Fibroblast of lung (primary cell): ENCODE measurements around the gene ILDR1. TPM values are rescaled to one million over a fixed set of nuclear protein-coding genes. Genes with fewer than 3 reads are reported as not detected.
A peak's percentile ranks its signal among the peaks of the same experiment; 100 is the strongest.

Experiments used
- DNase-seq, 2 donors: peaks; one replicate each; pipeline versions ENCODE4 v3.0.0 to v3.0.0-alpha.2; 2010; ENCODE audit warnings: low read depth in 2 of 2
- H2AFZ ChIP-seq: 2 replicates; pipeline ENCODE4 v1.5.1; 2012; ENCODE audit warnings: low read length, control low read depth, inconsistent platforms
- H3K27ac ChIP-seq: 2 replicates; pipeline ENCODE4 v1.5.1; 2011; ENCODE audit warnings: low read length, control low read depth; ENCODE audit not compliant: insufficient read depth
- H3K27me3 ChIP-seq: 2 replicates; pipeline ENCODE4 v1.5.1; 2011; ENCODE audit warnings: mild to moderate bottlenecking, low read length; ENCODE audit not compliant: control insufficient read depth, insufficient read depth
- H3K36me3 ChIP-seq: 2 replicates; pipeline ENCODE4 v1.5.1; 2011; ENCODE audit warnings: low read length; ENCODE audit not compliant: control insufficient read depth, insufficient read depth
- H3K4me1 ChIP-seq: 2 replicates; pipeline ENCODE4 v1.5.1; 2011; ENCODE audit warnings: low read length; ENCODE audit not compliant: control insufficient read depth, insufficient read depth; ENCODE audit errors: extremely low read depth
- H3K4me2 ChIP-seq: 2 replicates; pipeline ENCODE4 v1.5.1; 2011; ENCODE audit warnings: low read length, control low read depth; ENCODE audit not compliant: insufficient read depth; ENCODE audit errors: extremely low read depth
- H3K4me3 ChIP-seq, 4 experiments: fragments of 200-600 bp in 1 of 4; sonication (generic) in 1 of 4; replicated peaks in 1 of 4; 2 replicates each; pipeline ENCODE4 v1.5.1; 2011 to 2016; ENCODE audit warnings: low read length in 4 of 4, low read depth in 3 of 4, mild to moderate bottlenecking in 3 of 4, control low read depth in 2 of 4, inconsistent platforms in 1 of 4, mixed read lengths in 1 of 4; ENCODE audit not compliant: insufficient read depth in 1 of 4; ENCODE audit errors: control extremely low read depth in 1 of 4
- H3K79me2 ChIP-seq: 2 replicates; pipeline ENCODE4 v1.5.1; 2012; ENCODE audit warnings: mild to moderate bottlenecking, low read length, inconsistent platforms; ENCODE audit not compliant: control insufficient read depth, insufficient read depth
- H3K9ac ChIP-seq: 2 replicates; pipeline ENCODE4 v1.5.1; 2011; ENCODE audit warnings: mild to moderate bottlenecking, low read length, control low read depth; ENCODE audit not compliant: insufficient read depth
- H3K9me3 ChIP-seq: 2 replicates; pipeline ENCODE4 v1.5.1; 2012; ENCODE audit warnings: low read depth, low read length; ENCODE audit not compliant: control insufficient read depth, insufficient read depth
- H4K20me1 ChIP-seq: 2 replicates; pipeline ENCODE4 v1.5.1; 2011; ENCODE audit warnings: low read length; ENCODE audit not compliant: control insufficient read depth, insufficient read depth; ENCODE audit errors: extremely low read depth
- EZH2 ChIP-seq: IDR thresholded peaks from 2 replicates; pipeline ENCODE4 v1.5.1; 2012; ENCODE audit warnings: low read length, control low read depth, mild to moderate bottlenecking; ENCODE audit errors: missing control alignments
- polyA plus RNA-seq, 2 donors: library from polyadenylated mRNA; depleted of rRNA in 1 of 2; stranded (reverse) in 1 of 2; unstranded in 1 of 2; fragments of >200 nt; gene quantifications; 2 replicates each; pipeline ENCODE4 v1.2.1, GENCODE V29; 2011 to 2012; ENCODE audit warnings: missing spikeins in 1 of 2
- total RNA-seq: library from RNA; depleted of rRNA; stranded (reverse); fragments of >200 nt; gene quantifications from 2 replicates; pipeline ENCODE4 v1.2.1, GENCODE V29; 2014
- TF ChIP-seq, protein P1 (sequence below), 2 donors: IDR thresholded peaks in 1 of 2; conservative IDR thresholded peaks in 1 of 2; 1 replicate in 1 of 2; 2 replicates in 1 of 2; pipeline ENCODE4 v1.5.1; 2011 to 2012; ENCODE audit warnings: low read length in 2 of 2, control low read depth in 1 of 2, inconsistent platforms in 1 of 2, low read depth in 1 of 2, mild to moderate bottlenecking in 1 of 2

Gene ILDR1
- total and polyA plus RNA-seq, 2 donors (not counting 1 experiment from before 2014, with no cell fraction given): not detected

DNA sequence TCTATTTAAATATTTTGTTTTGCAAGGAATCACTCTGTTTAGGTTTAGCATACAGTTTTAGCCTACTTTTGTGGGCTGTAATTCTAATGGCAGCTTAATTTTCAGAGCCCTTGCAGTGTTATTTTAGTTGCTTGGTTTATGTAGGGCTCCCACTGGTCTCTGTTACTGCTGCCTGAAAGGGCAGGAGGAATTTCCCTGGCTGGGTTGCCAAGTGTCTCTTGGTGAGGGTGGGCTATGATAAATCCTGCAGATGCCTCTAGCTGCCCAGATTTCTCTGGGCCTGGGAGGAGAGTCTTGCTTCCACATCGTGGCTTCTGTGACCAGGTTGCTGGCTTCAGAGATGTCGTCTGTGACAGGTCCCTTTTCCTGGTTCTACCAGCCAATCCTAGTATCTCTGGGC is 36.2 kb downstream of the ILDR1 start:
- no peak overlapping the region for H3K27ac ChIP-seq
- no peak overlapping the region for H3K9ac ChIP-seq
- H3K4me3 ChIP-seq: no peak overlapping the region
- H3K4me2 ChIP-seq: no peak overlapping the region
- H2AFZ ChIP-seq: no peak overlapping the region
- no peak for TF ChIP-seq EZH2
- TF ChIP-seq, protein P1, sequence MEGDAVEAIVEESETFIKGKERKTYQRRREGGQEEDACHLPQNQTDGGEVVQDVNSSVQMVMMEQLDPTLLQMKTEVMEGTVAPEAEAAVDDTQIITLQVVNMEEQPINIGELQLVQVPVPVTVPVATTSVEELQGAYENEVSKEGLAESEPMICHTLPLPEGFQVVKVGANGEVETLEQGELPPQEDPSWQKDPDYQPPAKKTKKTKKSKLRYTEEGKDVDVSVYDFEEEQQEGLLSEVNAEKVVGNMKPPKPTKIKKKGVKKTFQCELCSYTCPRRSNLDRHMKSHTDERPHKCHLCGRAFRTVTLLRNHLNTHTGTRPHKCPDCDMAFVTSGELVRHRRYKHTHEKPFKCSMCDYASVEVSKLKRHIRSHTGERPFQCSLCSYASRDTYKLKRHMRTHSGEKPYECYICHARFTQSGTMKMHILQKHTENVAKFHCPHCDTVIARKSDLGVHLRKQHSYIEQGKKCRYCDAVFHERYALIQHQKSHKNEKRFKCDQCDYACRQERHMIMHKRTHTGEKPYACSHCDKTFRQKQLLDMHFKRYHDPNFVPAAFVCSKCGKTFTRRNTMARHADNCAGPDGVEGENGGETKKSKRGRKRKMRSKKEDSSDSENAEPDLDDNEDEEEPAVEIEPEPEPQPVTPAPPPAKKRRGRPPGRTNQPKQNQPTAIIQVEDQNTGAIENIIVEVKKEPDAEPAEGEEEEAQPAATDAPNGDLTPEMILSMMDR (conservative IDR thresholded peaks at IDR 0.05 in 1 of 2, IDR thresholded peaks at IDR 0.05 in 1 of 2; ENCODE audit: low read depth in 1 of 2, low read length in 2 of 2): no peak
- no peaks in the 10 kb centered on the region for H3K27me3 ChIP-seq
- H3K9me3 ChIP-seq: no peaks in the 10 kb centered on the region
- no peaks in the 10 kb centered on the region for H3K4me1 ChIP-seq
- H3K36me3 ChIP-seq: no peaks in the 10 kb centered on the region
- no peaks in the 10 kb centered on the region for H4K20me1 ChIP-seq
- H3K79me2 ChIP-seq: no peaks in the 10 kb centered on the region
- DNase-seq: peak in 1 of 2 donors; percentile 74

DNA sequence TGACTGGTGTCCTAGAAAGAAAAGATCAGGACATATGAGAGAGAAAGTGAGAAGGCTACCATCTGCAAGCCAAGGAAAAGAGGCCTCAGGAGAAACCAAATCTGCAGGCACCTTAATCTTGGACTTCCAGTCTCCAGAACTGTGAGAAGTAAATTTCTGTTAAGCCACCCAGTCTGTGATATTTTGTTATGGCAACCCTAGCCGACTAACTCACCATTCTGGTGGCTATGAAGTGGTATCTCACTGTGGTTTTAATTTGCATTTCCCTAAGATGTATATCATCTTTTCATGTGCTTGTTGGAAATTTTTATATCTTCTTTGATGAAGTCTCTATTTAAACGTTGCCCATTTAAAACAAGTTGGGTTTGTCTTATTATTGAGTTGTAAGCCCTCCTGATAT is 40.6 kb downstream of the ILDR1 start:
- no peaks in the 10 kb centered on the region for H3K79me2 ChIP-seq
- no peaks in the 10 kb centered on the region for H3K9me3 ChIP-seq
- H2AFZ ChIP-seq: no peak overlapping the region
- H3K27ac ChIP-seq: no peak overlapping the region
- no peak for DNase-seq
- no peak overlapping the region for H3K4me3 ChIP-seq
- H3K4me2 ChIP-seq: no peak overlapping the region
- no peaks in the 10 kb centered on the region for H3K4me1 ChIP-seq
- H3K9ac ChIP-seq: no peak overlapping the region
- no peaks in the 10 kb centered on the region for H4K20me1 ChIP-seq
- H3K27me3 ChIP-seq: no peaks in the 10 kb centered on the region
- TF ChIP-seq, protein P1 (conservative IDR thresholded peaks at IDR 0.05 in 1 of 2, IDR thresholded peaks at IDR 0.05 in 1 of 2; ENCODE audit: low read depth in 1 of 2, low read length in 2 of 2): no peak
- no peak for TF ChIP-seq EZH2
- no peaks in the 10 kb centered on the region for H3K36me3 ChIP-seq

DNA sequence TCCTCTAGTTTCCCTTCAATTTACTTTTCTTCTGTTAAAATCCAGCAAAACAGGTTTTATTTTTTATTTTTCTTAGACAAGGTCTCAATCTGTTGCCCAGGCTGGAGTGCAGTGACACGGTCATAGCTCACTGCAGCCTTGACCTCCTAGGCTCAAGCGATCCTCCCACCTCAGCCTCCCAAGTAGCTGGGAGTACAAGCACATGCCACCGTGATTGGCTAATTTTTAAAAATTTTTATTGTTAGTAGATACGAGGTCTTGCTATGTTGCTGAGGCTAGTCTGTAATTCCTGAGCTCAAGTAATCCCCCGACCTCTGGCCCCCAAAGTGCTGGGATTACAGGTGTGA is 41.6 kb downstream of the ILDR1 start:
- H3K4me1 ChIP-seq: no peaks in the 10 kb centered on the region
- no peak overlapping the region for H3K4me2 ChIP-seq
- no peak overlapping the region for H3K9ac ChIP-seq
- no peaks in the 10 kb centered on the region for H3K79me2 ChIP-seq
- no peaks in the 10 kb centered on the region for H3K36me3 ChIP-seq
- no peak for TF ChIP-seq EZH2
- TF ChIP-seq, protein P1 (conservative IDR thresholded peaks at IDR 0.05 in 1 of 2, IDR thresholded peaks at IDR 0.05 in 1 of 2; ENCODE audit: low read depth in 1 of 2, low read length in 2 of 2): no peak
- no peak overlapping the region for H3K4me3 ChIP-seq
- no peaks in the 10 kb centered on the region for H4K20me1 ChIP-seq
- H3K27ac ChIP-seq: no peak overlapping the region
- H3K27me3 ChIP-seq: no peaks in the 10 kb centered on the region
- H2AFZ ChIP-seq: no peak overlapping the region
- DNase-seq: no peak
- no peaks in the 10 kb centered on the region for H3K9me3 ChIP-seq
